SU-DHL-6 (cell line): Measurements from ENCODE around the gene LAMA3.

Experiments used
- EZH2phosphoT487 ChIP-seq: fragments of 200-600 bp; sonication (generic), shearing (Covaris generic); conservative IDR thresholded peaks from 2 replicates; pipeline ENCODE4 v1.6.1; 2018; ENCODE audit warnings: mild to moderate bottlenecking, antibody characterized with exemption, low read length, moderate library complexity, mixed read lengths
- TF ChIP-seq, protein P1 (sequence below): fragments of 200-600 bp; sonication (generic); IDR thresholded peaks from one replicate; pipeline ENCODE4 v1.5.1; 2017; ENCODE audit warnings: antibody characterized with exemption, mild to moderate bottlenecking, low read length, moderate library complexity; ENCODE audit not compliant: insufficient read depth, poor library complexity, severe bottlenecking

DNA sequence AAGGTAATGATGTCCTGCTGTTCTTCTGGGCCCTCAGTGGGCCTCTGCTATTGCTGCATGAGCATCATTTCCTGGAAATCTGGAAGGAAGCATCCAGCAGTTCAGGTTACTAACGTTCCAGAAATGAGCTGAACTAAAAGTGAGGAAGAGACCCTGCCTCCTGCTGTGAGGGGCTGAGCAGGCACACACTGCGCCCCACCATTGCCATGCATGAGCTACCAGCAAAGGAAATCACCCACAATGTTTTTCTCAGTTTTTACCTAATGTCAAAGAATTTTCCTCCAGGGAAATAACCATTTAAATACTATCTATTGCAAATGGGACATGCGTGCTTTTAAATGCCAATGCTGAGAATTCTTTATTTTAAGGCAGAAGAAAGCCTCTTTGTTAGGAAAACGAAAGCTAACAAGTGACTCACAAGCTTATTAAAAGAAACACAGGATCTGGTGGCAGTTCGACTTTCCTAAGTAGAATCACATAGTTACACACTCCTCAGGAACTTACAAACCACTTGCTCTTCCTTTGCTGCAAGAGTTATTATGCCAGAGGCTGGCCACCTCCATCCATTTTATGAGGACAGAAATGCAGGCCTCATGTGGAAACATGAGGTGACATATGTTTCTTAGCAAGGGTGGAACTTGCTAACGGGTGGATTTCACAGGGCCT, 172.7 kb downstream of the LAMA3 start:
- TF ChIP-seq, protein P1, sequence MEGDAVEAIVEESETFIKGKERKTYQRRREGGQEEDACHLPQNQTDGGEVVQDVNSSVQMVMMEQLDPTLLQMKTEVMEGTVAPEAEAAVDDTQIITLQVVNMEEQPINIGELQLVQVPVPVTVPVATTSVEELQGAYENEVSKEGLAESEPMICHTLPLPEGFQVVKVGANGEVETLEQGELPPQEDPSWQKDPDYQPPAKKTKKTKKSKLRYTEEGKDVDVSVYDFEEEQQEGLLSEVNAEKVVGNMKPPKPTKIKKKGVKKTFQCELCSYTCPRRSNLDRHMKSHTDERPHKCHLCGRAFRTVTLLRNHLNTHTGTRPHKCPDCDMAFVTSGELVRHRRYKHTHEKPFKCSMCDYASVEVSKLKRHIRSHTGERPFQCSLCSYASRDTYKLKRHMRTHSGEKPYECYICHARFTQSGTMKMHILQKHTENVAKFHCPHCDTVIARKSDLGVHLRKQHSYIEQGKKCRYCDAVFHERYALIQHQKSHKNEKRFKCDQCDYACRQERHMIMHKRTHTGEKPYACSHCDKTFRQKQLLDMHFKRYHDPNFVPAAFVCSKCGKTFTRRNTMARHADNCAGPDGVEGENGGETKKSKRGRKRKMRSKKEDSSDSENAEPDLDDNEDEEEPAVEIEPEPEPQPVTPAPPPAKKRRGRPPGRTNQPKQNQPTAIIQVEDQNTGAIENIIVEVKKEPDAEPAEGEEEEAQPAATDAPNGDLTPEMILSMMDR = no peak
- TF ChIP-seq EZH2phosphoT487 = no peak
